GM10248 (cell line): ENCODE data around the gene PHLDB3.

Experiments
- CTCF ChIA-PET: fragments of 300-600 bp; sonication (Branson Sonifier 250); formaldehyde crosslinking; extraction: SDS; loops from one replicate; lab custom pipeline; 2021; ENCODE audit warnings: antibody characterized with exemption; lab: Yijun Ruan, JAX
- POLR2A ChIA-PET: fragments of 350-650 bp; sonication (Branson Sonifier 250); formaldehyde crosslinking; extraction: SDS; loops from one replicate; lab custom pipeline; 2020; ENCODE audit warnings: antibody characterized with exemption; lab: Yijun Ruan, JAX
- DNase-seq: peaks from one replicate; pipeline ENCODE4 v3.0.0; 2012; ENCODE audit errors: extremely low spot score
- TF ChIP-seq, protein P1 (sequence below): IDR thresholded peaks from 2 replicates; pipeline ENCODE4 v1.5.1; 2012; ENCODE audit warnings: mild to moderate bottlenecking, low read depth; ENCODE audit errors: extremely low read depth, missing control alignments, control extremely low read depth

The PHLDB3 gene

DNA sequence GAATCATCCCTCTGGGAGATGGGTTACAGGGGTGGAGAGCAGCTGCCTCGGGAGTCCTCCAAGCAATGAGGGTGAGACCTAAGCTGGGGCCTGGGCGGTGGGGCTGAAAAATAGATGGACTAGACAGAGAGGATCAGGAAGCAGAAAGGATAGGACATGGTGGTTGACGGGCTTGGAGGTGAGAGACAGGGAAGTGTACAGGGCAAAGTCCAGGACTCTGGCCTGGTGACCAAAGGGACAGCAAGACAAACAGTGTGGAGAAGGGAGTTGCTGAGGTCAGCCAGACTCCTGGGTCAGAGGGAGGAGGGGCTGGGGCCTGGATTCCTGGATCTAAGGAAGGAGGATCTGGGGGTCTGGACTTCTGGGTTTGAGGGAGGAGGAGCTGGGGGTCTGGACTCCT, 5.5 kb downstream of the PHLDB3 start:
- ChIA-PET POLR2A (interaction anchor here (0.5 to 0.6 kb wide), 2 partner anchors 11 to 40 kb away, joined by 3 read pairs; no protein-coding TSS in a partner anchor), CTCF (interaction anchor here (0.9 to 1.5 kb wide), 3 partner anchors 20 to 56 kb away, joined by 3 to 6 read pairs (median 4); no protein-coding TSS in a partner anchor)
- TF ChIP-seq, protein P1, sequence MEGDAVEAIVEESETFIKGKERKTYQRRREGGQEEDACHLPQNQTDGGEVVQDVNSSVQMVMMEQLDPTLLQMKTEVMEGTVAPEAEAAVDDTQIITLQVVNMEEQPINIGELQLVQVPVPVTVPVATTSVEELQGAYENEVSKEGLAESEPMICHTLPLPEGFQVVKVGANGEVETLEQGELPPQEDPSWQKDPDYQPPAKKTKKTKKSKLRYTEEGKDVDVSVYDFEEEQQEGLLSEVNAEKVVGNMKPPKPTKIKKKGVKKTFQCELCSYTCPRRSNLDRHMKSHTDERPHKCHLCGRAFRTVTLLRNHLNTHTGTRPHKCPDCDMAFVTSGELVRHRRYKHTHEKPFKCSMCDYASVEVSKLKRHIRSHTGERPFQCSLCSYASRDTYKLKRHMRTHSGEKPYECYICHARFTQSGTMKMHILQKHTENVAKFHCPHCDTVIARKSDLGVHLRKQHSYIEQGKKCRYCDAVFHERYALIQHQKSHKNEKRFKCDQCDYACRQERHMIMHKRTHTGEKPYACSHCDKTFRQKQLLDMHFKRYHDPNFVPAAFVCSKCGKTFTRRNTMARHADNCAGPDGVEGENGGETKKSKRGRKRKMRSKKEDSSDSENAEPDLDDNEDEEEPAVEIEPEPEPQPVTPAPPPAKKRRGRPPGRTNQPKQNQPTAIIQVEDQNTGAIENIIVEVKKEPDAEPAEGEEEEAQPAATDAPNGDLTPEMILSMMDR: no peak
- DNase-seq: no peak

DNA sequence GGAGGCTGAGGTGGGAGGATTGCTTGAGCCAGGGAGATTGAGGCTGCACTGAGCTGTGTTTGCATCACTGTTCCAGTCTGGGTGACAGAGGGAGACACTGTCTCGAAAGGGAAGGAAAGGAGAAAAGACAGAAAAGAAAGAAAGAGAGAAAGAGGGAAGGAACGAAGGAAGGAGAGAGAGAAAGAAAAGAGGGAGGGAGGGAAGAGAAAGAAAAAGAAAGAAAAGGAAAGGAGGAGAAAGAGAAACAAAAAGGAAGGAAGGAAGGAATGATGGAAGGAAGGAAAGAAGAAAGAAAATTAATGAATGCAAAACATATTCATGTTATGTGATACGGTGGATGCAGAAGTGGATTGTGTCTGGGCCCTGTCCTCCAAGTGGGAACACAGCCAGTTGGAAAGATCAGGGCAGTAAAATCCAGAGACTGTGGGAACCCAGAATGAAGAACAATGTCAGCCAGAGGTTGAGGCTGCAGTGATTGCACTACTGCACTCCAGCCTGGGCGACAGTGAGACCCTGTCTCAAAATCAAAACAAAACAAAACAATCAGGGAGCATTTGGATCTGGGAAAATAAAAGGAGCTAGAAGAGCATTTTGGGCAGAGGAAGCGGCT, 6.2 kb downstream of the PHLDB3 start:
- no peak for DNase-seq
- TF ChIP-seq, protein P1: no peak
- ChIA-PET CTCF (interaction anchor here (0.6 to 1.5 kb wide), 4 partner anchors 21 to 57 kb away, joined by 3 to 6 read pairs (median 4); no protein-coding TSS in a partner anchor), POLR2A (interaction anchor here (1.1 kb wide), 1 partner anchor 15 kb away, joined by 4 read pairs; no protein-coding TSS in a partner anchor)

DNA sequence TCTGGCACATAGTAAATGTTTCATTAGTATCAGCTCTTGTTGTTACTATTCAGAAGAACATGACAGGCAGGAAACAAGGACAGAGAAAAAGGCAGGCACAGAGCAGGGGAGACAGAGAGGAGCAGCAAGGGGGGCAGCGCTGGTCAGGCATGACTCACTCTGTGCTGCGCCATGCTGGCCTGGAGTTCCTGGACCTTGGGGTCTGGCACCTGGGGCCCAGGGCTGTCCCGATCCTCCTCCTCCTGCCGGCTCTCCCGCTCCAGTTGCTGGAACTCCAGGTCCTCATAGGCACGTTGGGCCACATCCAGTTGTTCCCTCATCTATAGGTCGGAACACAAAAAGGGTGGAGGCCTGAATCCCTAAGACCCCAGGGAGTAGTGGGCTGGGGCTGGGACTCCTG, 7.6 kb downstream of the PHLDB3 start:
- ChIA-PET CTCF (interaction anchor here (1.9 kb wide), 1 partner anchor 50 kb away, joined by 8 read pairs; no protein-coding TSS in a partner anchor), POLR2A (interaction anchor here (0.7 kb wide), 1 partner anchor 62 kb away, joined by 3 read pairs; no protein-coding TSS in a partner anchor)
- TF ChIP-seq, protein P1: no peak
- DNase-seq: no peak

DNA sequence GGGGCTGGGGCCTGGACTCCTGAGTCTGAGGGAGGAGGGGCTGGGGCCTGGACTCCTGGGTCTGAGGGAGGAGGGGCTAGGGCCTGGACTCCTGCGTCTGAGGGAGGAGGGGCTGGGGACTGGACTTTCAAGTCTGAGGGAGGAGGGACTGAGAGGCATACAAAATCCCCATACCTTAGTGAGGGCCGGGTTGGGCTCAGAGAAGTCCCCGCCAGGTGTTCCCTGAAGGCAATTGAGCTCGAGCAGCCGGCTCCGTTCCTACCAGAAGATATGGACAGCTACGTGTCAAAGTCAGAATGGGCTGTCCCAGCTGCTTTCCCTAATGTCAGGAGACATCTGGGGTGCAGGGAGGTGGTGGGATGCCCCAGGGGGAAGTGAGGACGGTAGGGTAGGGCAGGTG, 9.5 kb downstream of the PHLDB3 start:
- CTCF ChIA-PET: interaction anchor here (0.9 to 2.3 kb wide), 6 partner anchors 9 to 48 kb away, joined by 3 to 8 read pairs (median 5); partner anchors contain the start of gene PHLDB3
- POLR2A ChIA-PET: no interaction called here
- TF ChIP-seq, protein P1: no peak
- DNase-seq: no peak

DNA sequence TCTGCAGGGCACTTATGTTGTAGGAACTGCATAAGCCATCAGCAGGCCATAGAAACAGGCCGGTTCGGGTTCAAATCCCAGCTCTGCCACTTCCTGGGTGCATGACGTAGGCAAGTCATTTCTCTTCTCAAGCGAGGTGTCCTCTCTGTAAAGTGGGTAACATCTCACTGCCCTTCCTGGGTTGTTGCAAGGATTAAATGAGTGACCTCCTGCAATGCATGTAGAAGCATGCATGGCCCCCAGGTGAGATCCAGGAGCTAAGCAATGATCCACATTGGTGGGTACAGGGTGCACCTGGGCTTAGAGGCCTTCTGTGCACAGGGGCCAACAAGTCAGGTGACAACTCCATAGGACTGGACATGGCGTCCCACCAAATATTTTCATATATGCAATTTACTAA, 13.8 kb downstream of the PHLDB3 start:
- ChIA-PET CTCF (interaction anchor here (1.1 to 3.1 kb wide), 3 partner anchors 29 to 58 kb away, joined by 3 to 10 read pairs (median 4); no protein-coding TSS in a partner anchor), POLR2A (interaction anchor here (0.6 kb wide), 1 partner anchor 34 kb away, joined by 4 read pairs; no protein-coding TSS in a partner anchor)
- TF ChIP-seq, protein P1: no peak
- DNase-seq: no peak

DNA sequence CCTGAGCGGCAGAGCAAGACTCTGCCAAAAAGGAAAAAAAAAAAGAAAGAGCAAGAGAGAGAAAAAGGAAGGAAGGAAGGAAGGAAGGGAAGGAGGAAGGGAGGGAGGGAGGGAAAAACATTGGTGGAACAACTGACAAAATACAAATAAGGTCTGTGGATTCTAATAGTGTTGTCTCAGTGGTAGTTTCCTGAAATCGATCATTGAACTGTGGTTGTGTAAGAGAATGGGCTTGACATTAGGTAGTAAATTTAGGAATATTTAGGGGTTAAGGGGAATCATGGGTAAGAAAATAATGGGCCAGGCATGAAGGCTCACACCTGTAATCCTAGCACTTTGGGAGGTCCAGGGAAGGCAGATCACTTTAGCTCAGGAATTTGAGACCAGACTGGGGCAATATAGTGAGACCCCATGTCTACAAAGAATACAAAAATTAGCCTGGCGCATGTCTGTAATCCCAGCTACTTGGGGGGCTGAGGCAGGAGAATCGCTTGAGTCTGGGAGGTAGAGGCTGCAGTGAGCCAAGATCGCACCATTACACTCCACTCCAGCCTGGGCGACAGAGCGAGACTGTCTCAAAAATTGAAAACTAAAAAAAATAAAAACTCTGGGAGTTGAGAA, 14.5 kb downstream of the PHLDB3 start:
- ChIA-PET CTCF (interaction anchor here (0.8 to 3.1 kb wide), 4 partner anchors 24 to 57 kb away, joined by 3 to 10 read pairs (median 4); no protein-coding TSS in a partner anchor), POLR2A (no interaction called here)
- no peak for DNase-seq
- TF ChIP-seq, protein P1: no peak
